Activated CD4-positive, alpha-beta T cell treated with anti-CD3 and anti-CD28 coated beads, Interleukin-2, amount 10 ng/mL, durations not matched to agents 7 days and 5 days (primary cell): ENCODE results near the gene SPOCD1. TPM values are rescaled to one million over a fixed set of nuclear protein-coding genes. Genes with fewer than 3 reads are reported as not detected.

ENCODE experiments used
- CTCF ChIA-PET: fragments of 350-600 bp; sonication (Branson Sonifier 250); formaldehyde crosslinking; loops from one replicate; lab custom pipeline; 2021; ENCODE audit warnings: antibody characterized with exemption; lab: Charles Lee
- POLR2A ChIA-PET: fragments of 350-600 bp; sonication (Branson Sonifier 250); formaldehyde crosslinking; loops from one replicate; lab custom pipeline; 2021; ENCODE audit warnings: antibody characterized with exemption; lab: Charles Lee
- DNase-seq: peaks from one replicate; pipeline ENCODE4 v3.0.0-alpha.2; 2020
- H3K27ac Mint-ChIP-seq: one replicate; pipeline ENCODE4 v1.8.0; 2021; ENCODE audit warnings: mild to moderate bottlenecking, moderate library complexity, mixed read lengths
- H3K27me3 Mint-ChIP-seq: one replicate; pipeline ENCODE4 v1.8.0; 2021; ENCODE audit warnings: mixed read lengths
- H3K36me3 Mint-ChIP-seq: one replicate; pipeline ENCODE4 v1.8.0; 2021; ENCODE audit warnings: low read depth, mixed read lengths
- H3K4me1 Mint-ChIP-seq: one replicate; pipeline ENCODE4 v1.8.0; 2021; ENCODE audit warnings: mixed read lengths
- H3K4me3 Mint-ChIP-seq: one replicate; pipeline ENCODE4 v1.8.0; 2021; ENCODE audit warnings: mild to moderate bottlenecking, moderate library complexity, mixed read lengths
- H3K9me3 Mint-ChIP-seq: one replicate; pipeline ENCODE4 v1.8.0; 2021; ENCODE audit warnings: mixed read lengths
- total RNA-seq, 2 experiments: library from RNA; stranded (reverse); gene quantifications; one replicate each; pipeline ENCODE4 v1.2.3, GENCODE V29; 2021

Gene SPOCD1
- total RNA-seq, 2 experiments from 2014 or later: 0.08 to 0.25 TPM

- POLR2A ChIA-PET: no interaction called here
- Mint-ChIP-seq H3K27me3 (peaks cover 64% of the 10 kb centered on the region), H3K27ac (no peak overlapping the region)
These were observed 52.8 kb downstream of the SPOCD1 start for GRCh38 chr1:31762726-31763670.

GRCh38 chr1:31762323-31762722, 53.5 kb downstream of the SPOCD1 start:
- DNase-seq: no peak
- no peak overlapping the region for H3K27ac Mint-ChIP-seq
- H3K4me3 Mint-ChIP-seq: no peak overlapping the region
- peaks cover 59% of the 10 kb centered on the region for H3K27me3 Mint-ChIP-seq
- no peaks in the 10 kb centered on the region for H3K36me3 Mint-ChIP-seq
- ChIA-PET CTCF (interaction anchor here (0.9 to 8.4 kb wide), 6 partner anchors 13 to 201 kb away, joined by 3 to 44 read pairs (median 6); no protein-coding TSS in a partner anchor), POLR2A (no interaction called here)
- H3K4me1 Mint-ChIP-seq: peaks cover 31% of the 10 kb centered on the region
- H3K9me3 Mint-ChIP-seq: no peaks in the 10 kb centered on the region

More at GRCh38 chr1:31762726-31763670, 52.8 kb downstream of the SPOCD1 start:
- no peaks in the 10 kb centered on the region for H3K9me3 Mint-ChIP-seq
- DNase-seq: peak; percentile 66
- CTCF ChIA-PET: interaction anchor here (0.6 to 8.4 kb wide), 8 partner anchors 13 to 211 kb away, joined by 3 to 44 read pairs (median 5); no protein-coding TSS in a partner anchor
- H3K4me3 Mint-ChIP-seq: peak overlapping the region; percentile 65
- H3K4me1 Mint-ChIP-seq: peaks cover 31% of the 10 kb centered on the region
- no peaks in the 10 kb centered on the region for H3K36me3 Mint-ChIP-seq

- Mint-ChIP-seq H3K9me3 (no peaks in the 10 kb centered on the region), H3K27me3 (peaks cover 58% of the 10 kb centered on the region), H3K4me3 (no peak overlapping the region), H3K27ac (no peak overlapping the region), H3K36me3 (no peaks in the 10 kb centered on the region), H3K4me1 (peaks cover 31% of the 10 kb centered on the region)
- ChIA-PET POLR2A (no interaction called here), CTCF (interaction anchor here (0.9 to 8.4 kb wide), 6 partner anchors 13 to 201 kb away, joined by 3 to 44 read pairs (median 6); no protein-coding TSS in a partner anchor)
- no peak for DNase-seq
These were observed 53.9 kb downstream of the SPOCD1 start for GRCh38 chr1:31761883-31762282.

GRCh38 chr1:31760471-31761470, 55.1 kb downstream of the SPOCD1 start:
- peak overlapping the region; percentile 53 for H3K4me3 Mint-ChIP-seq
- peaks cover 31% of the 10 kb centered on the region for H3K4me1 Mint-ChIP-seq

GRCh38 chr1:31759298-31760023, 56.4 kb downstream of the SPOCD1 start:
- Mint-ChIP-seq H3K27me3 (peaks cover 41% of the 10 kb centered on the region), H3K4me3 (peak overlapping the region; percentile 53), H3K9me3 (no peaks in the 10 kb centered on the region), H3K36me3 (no peaks in the 10 kb centered on the region), H3K27ac (no peak overlapping the region), H3K4me1 (peaks cover 23% of the 10 kb centered on the region)
- CTCF ChIA-PET: interaction anchor here (1.0 to 8.4 kb wide), 5 partner anchors 9 to 56 kb away, joined by 3 to 44 read pairs (median 4); partner anchors contain the start of gene COL16A1
- no peak for DNase-seq
- POLR2A ChIA-PET: no interaction called here

More at GRCh38 chr1:31760471-31761470, 55.1 kb downstream of the SPOCD1 start:
- ChIA-PET POLR2A (no interaction called here), CTCF (interaction anchor here (0.7 to 8.4 kb wide), 6 partner anchors 8 to 67 kb away, joined by 3 to 44 read pairs (median 6); no protein-coding TSS in a partner anchor)
- no peak overlapping the region for H3K27ac Mint-ChIP-seq
- no peaks in the 10 kb centered on the region for H3K36me3 Mint-ChIP-seq
- peaks cover 53% of the 10 kb centered on the region for H3K27me3 Mint-ChIP-seq
- H3K9me3 Mint-ChIP-seq: no peaks in the 10 kb centered on the region
- DNase-seq: peak; percentile 71

- no peaks in the 10 kb centered on the region for H3K36me3 Mint-ChIP-seq
- no peak overlapping the region for H3K27ac Mint-ChIP-seq
- no peaks in the 10 kb centered on the region for H3K9me3 Mint-ChIP-seq
- H3K27me3 Mint-ChIP-seq: peaks cover 40% of the 10 kb centered on the region
- ChIA-PET CTCF (interaction anchor here (1.0 to 8.4 kb wide), 4 partner anchors 13 to 56 kb away, joined by 3 to 44 read pairs (median 4); partner anchors contain the start of gene COL16A1), POLR2A (no interaction called here)
- H3K4me3 Mint-ChIP-seq: no peak overlapping the region
- H3K4me1 Mint-ChIP-seq: peaks cover 23% of the 10 kb centered on the region
- no peak for DNase-seq
These were observed 57.0 kb downstream of the SPOCD1 start for GRCh38 chr1:31758823-31759222.

- Mint-ChIP-seq H3K4me3 (no peak overlapping the region), H3K9me3 (no peaks in the 10 kb centered on the region), H3K27ac (no peak overlapping the region), H3K4me1 (peaks cover 18% of the 10 kb centered on the region), H3K36me3 (no peaks in the 10 kb centered on the region), H3K27me3 (peaks cover 33% of the 10 kb centered on the region)
- no peak for DNase-seq
- ChIA-PET POLR2A (no interaction called here), CTCF (interaction anchor here (0.5 to 1.5 kb wide), 6 partner anchors 12 to 810 kb away, joined by 3 to 6 read pairs (median 3); no protein-coding TSS in a partner anchor)
These were observed 57.8 kb downstream of the SPOCD1 start for GRCh38 chr1:31757989-31758388.

- Mint-ChIP-seq H3K9me3 (no peaks in the 10 kb centered on the region), H3K27ac (no peak overlapping the region), H3K36me3 (no peaks in the 10 kb centered on the region), H3K4me3 (no peak overlapping the region), H3K4me1 (peaks cover 18% of the 10 kb centered on the region), H3K27me3 (peaks cover 28% of the 10 kb centered on the region)
- ChIA-PET CTCF (interaction anchor here (0.7 to 0.8 kb wide), 2 partner anchors 36 to 595 kb away, joined by 3 read pairs; no protein-coding TSS in a partner anchor), POLR2A (no interaction called here)
- no peak for DNase-seq
These were observed 58.6 kb downstream of the SPOCD1 start for GRCh38 chr1:31757204-31757679.

- no peak for DNase-seq
- no peaks in the 10 kb centered on the region for H3K9me3 Mint-ChIP-seq
- peaks cover 21% of the 10 kb centered on the region for H3K4me1 Mint-ChIP-seq
- no peaks in the 10 kb centered on the region for H3K36me3 Mint-ChIP-seq
- CTCF ChIA-PET: no interaction called here
- POLR2A ChIA-PET: no interaction called here
- H3K27ac Mint-ChIP-seq: no peak overlapping the region
- H3K27me3 Mint-ChIP-seq: peaks cover 21% of the 10 kb centered on the region
- no peak overlapping the region for H3K4me3 Mint-ChIP-seq
These were observed 59.2 kb downstream of the SPOCD1 start for GRCh38 chr1:31756578-31756977.

- Mint-ChIP-seq H3K4me1 (peaks cover 20% of the 10 kb centered on the region), H3K36me3 (no peaks in the 10 kb centered on the region), H3K27me3 (peaks cover 19% of the 10 kb centered on the region), H3K27ac (no peak overlapping the region), H3K9me3 (no peaks in the 10 kb centered on the region), H3K4me3 (no peak overlapping the region)
- DNase-seq: no peak
- CTCF ChIA-PET: no interaction called here
- POLR2A ChIA-PET: no interaction called here
These were observed 59.9 kb downstream of the SPOCD1 start for GRCh38 chr1:31755850-31756492.

- ChIA-PET POLR2A (no interaction called here), CTCF (no interaction called here)
- no peak overlapping the region for H3K27ac Mint-ChIP-seq
- no peak overlapping the region for H3K4me3 Mint-ChIP-seq
- H3K27me3 Mint-ChIP-seq: peaks cover 20% of the 10 kb centered on the region
- no peaks in the 10 kb centered on the region for H3K36me3 Mint-ChIP-seq
- H3K9me3 Mint-ChIP-seq: no peaks in the 10 kb centered on the region
- no peak for DNase-seq
- H3K4me1 Mint-ChIP-seq: peaks cover 25% of the 10 kb centered on the region
These were observed 60.6 kb downstream of the SPOCD1 start for GRCh38 chr1:31755197-31755611.
